ENCODE data around the gene ALDH1A1. TPM values are rescaled to one million over a fixed set of nuclear protein-coding genes. Genes with fewer than 3 reads are reported as not detected.
A peak's percentile ranks its signal among the peaks of the same experiment; 100 is the strongest.

ALDH1A1 gene
- total and polyA plus RNA-seq, 9 of the 15 experiments (the other 6 are each of a cell fraction or from before 2014, with no cell fraction given) = 1.8 to 86.3 (median 24.4) TPM

GRCh38 chr9:72863456-72864094 lies 89.3 kb downstream of the ALDH1A1 start (continued):
- TF ChIP-seq ZBTB40 (IDR thresholded peaks at IDR 0.05) = no peak
- no peak for TF ChIP-seq ZBTB40 (CRISPR knock-in tag; IDR thresholded peaks at IDR 0.05)
- TF ChIP-seq CBFA2T2 (conservative IDR thresholded peaks at IDR 0.05) = peak; percentile 37; the same call in 1 of the 2 replicates
- TF ChIP-seq, protein P1, sequence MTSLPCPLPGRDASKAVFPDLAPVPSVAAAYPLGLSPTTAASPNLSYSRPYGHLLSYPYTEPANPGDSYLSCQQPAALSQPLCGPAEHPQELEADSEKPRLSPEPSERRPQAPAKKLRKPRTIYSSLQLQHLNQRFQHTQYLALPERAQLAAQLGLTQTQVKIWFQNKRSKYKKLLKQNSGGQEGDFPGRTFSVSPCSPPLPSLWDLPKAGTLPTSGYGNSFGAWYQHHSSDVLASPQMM (CRISPR knock-in tag; IDR thresholded peaks at IDR 0.05) = no peak
- TF ChIP-seq ZFP1 (CRISPR knock-in tag; IDR thresholded peaks at IDR 0.05) = no peak
- no peak for TF ChIP-seq COPS2 (conservative IDR thresholded peaks at IDR 0.05)
- TF ChIP-seq ZNF609 (CRISPR knock-in tag; IDR thresholded peaks at IDR 0.05; ENCODE audit: borderline replicate concordance) = no peak
- TF ChIP-seq, protein P2, sequence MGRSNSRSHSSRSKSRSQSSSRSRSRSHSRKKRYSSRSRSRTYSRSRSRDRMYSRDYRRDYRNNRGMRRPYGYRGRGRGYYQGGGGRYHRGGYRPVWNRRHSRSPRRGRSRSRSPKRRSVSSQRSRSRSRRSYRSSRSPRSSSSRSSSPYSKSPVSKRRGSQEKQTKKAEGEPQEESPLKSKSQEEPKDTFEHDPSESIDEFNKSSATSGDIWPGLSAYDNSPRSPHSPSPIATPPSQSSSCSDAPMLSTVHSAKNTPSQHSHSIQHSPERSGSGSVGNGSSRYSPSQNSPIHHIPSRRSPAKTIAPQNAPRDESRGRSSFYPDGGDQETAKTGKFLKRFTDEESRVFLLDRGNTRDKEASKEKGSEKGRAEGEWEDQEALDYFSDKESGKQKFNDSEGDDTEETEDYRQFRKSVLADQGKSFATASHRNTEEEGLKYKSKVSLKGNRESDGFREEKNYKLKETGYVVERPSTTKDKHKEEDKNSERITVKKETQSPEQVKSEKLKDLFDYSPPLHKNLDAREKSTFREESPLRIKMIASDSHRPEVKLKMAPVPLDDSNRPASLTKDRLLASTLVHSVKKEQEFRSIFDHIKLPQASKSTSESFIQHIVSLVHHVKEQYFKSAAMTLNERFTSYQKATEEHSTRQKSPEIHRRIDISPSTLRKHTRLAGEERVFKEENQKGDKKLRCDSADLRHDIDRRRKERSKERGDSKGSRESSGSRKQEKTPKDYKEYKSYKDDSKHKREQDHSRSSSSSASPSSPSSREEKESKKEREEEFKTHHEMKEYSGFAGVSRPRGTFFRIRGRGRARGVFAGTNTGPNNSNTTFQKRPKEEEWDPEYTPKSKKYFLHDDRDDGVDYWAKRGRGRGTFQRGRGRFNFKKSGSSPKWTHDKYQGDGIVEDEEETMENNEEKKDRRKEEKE (IDR thresholded peaks at IDR 0.05; ENCODE audit: borderline replicate concordance in 1 of 2, control insufficient read depth in 1 of 2, low read depth in 2 of 2, low read length in 1 of 2) = no peak
- TF ChIP-seq ZNF79 (CRISPR knock-in tag; IDR thresholded peaks at IDR 0.05; ENCODE audit: low read depth) = no peak
